HepG2 (cell line): ENCODE data around the gene MIDN. TPM values are rescaled to one million over a fixed set of nuclear protein-coding genes. Genes with fewer than 3 reads are reported as not detected.

Experiments used
- AGO1 ChIP-seq: fragments of 200-400 bp; formaldehyde crosslinking; IDR thresholded peaks from 2 replicates; pipeline ENCODE4 v1.6.1; 2017; ENCODE audit warnings: mild to moderate bottlenecking, low read depth, low read length, moderate library complexity; ENCODE audit not compliant: poor library complexity, severe bottlenecking
- CBFB ChIP-seq: sonication (generic); formaldehyde crosslinking; IDR thresholded peaks from 2 replicates; pipeline ENCODE4 v1.4.0; 2020; ENCODE audit warnings: missing genetic modification reagents
- NR2F1 ChIP-seq, 2 experiments: fragments of 450-650 bp in 1 of 2; formaldehyde crosslinking in 1 of 2; IDR thresholded peaks; 2 replicates each; pipeline versions ENCODE4 v1.5.0 to v1.6.1; 2016 to 2020; ENCODE audit warnings: mild to moderate bottlenecking in 1 of 2, missing compliant biosample characterization in 1 of 2, missing genetic modification reagents in 1 of 2, moderate library complexity in 1 of 2
- PCBP1 ChIP-seq: fragments of 200-400 bp; formaldehyde crosslinking; IDR thresholded peaks from 2 replicates; pipeline ENCODE4 v1.6.1; 2017; ENCODE audit warnings: mild to moderate bottlenecking, low read depth, low read length, borderline replicate concordance
- PHF21A ChIP-seq: sonication (generic); formaldehyde crosslinking; IDR thresholded peaks from 2 replicates; pipeline ENCODE4 v1.5.0; 2020; ENCODE audit warnings: mild to moderate bottlenecking, missing genetic modification reagents
- SRY ChIP-seq: sonication (generic); formaldehyde crosslinking; IDR thresholded peaks from 2 replicates; pipeline ENCODE4 v1.8.0; 2022; ENCODE audit warnings: mild to moderate bottlenecking, missing genetic modification reagents
- ZBTB3 ChIP-seq: sonication (generic); formaldehyde crosslinking; IDR thresholded peaks from 2 replicates; pipeline ENCODE4 v1.4.0; 2020; ENCODE audit warnings: low read depth, mild to moderate bottlenecking, moderate library complexity, missing genetic modification reagents, borderline replicate concordance
- ZNF569 ChIP-seq: sonication (generic); formaldehyde crosslinking; IDR thresholded peaks from 2 replicates; pipeline ENCODE4 v1.5.0; 2020; ENCODE audit warnings: mild to moderate bottlenecking, missing genetic modification reagents, moderate library complexity, borderline replicate concordance
- polyA plus RNA-seq, 8 experiments: library from polyadenylated mRNA; depleted of rRNA in 3 of 8; stranded (reverse) in 7 of 8; unstranded in 1 of 8; fragments of >200 nt; fragmentation: Illumina TruSeq in 4 of 8; extraction: Trizol in 4 of 8; gene quantifications; 2 replicates each; pipeline versions ENCODE4 v1.2.1 to v1.2.3, GENCODE V29; 2011 to 2016; ENCODE audit warnings: low read depth in 4 of 8, missing spikeins in 1 of 8, mixed read lengths in 1 of 8; ENCODE audit not compliant: insufficient read depth in 1 of 8
- total RNA-seq, 5 experiments: library from RNA; depleted of rRNA; stranded (reverse); fragments of >200 nt; fragmentation: Illumina TruSeq; extraction: Trizol; gene quantifications; 2 replicates each; pipeline ENCODE4 v1.2.3, GENCODE V29; 2016; ENCODE audit warnings: low read depth in 1 of 5
- TF ChIP-seq, protein P1 (sequence below): sonication (generic); formaldehyde crosslinking; IDR thresholded peaks from 2 replicates; pipeline ENCODE4 v1.4.0; 2020; ENCODE audit warnings: missing genetic modification reagents, borderline replicate concordance
- TF ChIP-seq, protein P2 (sequence below): sonication (generic); formaldehyde crosslinking; IDR thresholded peaks from 2 replicates; pipeline ENCODE4 v1.4.0; 2020; ENCODE audit warnings: missing genetic modification reagents
- TF ChIP-seq, protein P3 (sequence below): sonication (generic); formaldehyde crosslinking; IDR thresholded peaks from 2 replicates; pipeline ENCODE4 v1.4.0; 2020; ENCODE audit warnings: missing genetic modification reagents

MIDN gene
- total and polyA plus RNA-seq, 2 of the 13 experiments (the other 11 are each of a cell fraction or from before 2014, with no cell fraction given), result 8.4 to 18.0 TPM

DNA sequence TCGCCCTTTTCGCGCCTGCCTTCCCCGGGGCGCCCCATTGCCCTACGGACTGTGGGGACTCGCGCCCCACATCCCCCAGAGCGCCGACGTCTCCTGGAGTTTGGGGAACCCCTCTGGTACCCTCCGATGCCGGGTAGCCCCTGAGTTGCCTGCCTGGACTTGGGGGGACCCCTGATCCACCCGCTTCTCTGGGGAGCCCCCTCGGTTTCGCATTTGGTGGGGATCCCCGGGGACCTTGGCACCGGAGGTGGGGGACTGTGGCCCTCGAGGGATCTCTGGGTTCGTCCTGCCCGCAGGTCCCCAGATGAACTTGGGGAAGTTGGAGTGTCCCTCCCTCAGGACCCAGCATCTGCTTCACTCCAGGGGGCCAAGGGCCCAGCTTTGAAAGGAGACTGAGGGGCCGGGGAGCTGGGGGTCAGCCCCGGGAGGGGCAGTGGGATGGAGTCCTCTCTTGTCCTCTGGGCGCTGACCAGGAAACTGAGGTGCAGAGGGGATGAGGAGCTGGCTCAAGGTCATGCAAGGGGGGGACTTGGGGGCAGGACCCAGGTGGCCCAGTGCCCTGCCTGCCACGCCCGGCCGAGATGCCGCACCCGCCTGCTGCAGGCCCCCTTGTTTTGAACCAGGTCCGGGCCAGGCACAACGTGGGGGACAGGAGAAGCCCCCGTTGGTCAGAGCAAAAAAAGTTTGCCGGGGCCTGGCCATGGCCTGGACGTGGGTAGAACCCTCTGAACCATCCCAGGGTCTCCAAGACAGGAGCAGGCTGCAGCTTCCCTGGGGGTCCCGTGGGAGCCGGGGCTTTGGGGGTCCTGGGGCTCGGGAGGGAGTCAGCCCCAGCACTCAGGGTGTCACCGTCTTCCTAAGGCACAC, 38.3 kb downstream of the MIDN start (continued):
- TF ChIP-seq, protein P1, sequence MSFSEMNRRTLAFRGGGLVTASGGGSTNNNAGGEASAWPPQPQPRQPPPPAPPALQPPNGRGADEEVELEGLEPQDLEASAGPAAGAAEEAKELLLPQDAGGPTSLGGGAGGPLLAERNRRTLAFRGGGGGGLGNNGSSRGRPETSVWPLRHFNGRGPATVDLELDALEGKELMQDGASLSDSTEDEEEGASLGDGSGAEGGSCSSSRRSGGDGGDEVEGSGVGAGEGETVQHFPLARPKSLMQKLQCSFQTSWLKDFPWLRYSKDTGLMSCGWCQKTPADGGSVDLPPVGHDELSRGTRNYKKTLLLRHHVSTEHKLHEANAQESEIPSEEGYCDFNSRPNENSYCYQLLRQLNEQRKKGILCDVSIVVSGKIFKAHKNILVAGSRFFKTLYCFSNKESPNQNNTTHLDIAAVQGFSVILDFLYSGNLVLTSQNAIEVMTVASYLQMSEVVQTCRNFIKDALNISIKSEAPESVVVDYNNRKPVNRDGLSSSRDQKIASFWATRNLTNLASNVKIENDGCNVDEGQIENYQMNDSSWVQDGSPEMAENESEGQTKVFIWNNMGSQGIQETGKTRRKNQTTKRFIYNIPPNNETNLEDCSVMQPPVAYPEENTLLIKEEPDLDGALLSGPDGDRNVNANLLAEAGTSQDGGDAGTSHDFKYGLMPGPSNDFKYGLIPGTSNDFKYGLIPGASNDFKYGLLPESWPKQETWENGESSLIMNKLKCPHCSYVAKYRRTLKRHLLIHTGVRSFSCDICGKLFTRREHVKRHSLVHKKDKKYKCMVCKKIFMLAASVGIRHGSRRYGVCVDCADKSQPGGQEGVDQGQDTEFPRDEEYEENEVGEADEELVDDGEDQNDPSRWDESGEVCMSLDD (CRISPR knock-in tag), result peak; percentile 62; the same call in 1 of the 2 replicates
- TF ChIP-seq CBFB (CRISPR knock-in tag) (no peak), AGO1 (peak; percentile 41), ZBTB3 (CRISPR knock-in tag) (no peak), ZNF569 (CRISPR knock-in tag) (no peak), NR2F1 (CRISPR knock-in tag; IDR thresholded peaks at IDR 0.05) (no peak), SRY (CRISPR knock-in tag) (0 out of 2 replicates have a peak, but pooled peaks have one; percentile 48), PCBP1 (0 out of 2 replicates have a peak, but pooled peaks have one; percentile 17), PHF21A (CRISPR knock-in tag) (no peak)
- TF ChIP-seq, protein P2, sequence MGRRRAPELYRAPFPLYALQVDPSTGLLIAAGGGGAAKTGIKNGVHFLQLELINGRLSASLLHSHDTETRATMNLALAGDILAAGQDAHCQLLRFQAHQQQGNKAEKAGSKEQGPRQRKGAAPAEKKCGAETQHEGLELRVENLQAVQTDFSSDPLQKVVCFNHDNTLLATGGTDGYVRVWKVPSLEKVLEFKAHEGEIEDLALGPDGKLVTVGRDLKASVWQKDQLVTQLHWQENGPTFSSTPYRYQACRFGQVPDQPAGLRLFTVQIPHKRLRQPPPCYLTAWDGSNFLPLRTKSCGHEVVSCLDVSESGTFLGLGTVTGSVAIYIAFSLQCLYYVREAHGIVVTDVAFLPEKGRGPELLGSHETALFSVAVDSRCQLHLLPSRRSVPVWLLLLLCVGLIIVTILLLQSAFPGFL, result no peak
- TF ChIP-seq, protein P3, sequence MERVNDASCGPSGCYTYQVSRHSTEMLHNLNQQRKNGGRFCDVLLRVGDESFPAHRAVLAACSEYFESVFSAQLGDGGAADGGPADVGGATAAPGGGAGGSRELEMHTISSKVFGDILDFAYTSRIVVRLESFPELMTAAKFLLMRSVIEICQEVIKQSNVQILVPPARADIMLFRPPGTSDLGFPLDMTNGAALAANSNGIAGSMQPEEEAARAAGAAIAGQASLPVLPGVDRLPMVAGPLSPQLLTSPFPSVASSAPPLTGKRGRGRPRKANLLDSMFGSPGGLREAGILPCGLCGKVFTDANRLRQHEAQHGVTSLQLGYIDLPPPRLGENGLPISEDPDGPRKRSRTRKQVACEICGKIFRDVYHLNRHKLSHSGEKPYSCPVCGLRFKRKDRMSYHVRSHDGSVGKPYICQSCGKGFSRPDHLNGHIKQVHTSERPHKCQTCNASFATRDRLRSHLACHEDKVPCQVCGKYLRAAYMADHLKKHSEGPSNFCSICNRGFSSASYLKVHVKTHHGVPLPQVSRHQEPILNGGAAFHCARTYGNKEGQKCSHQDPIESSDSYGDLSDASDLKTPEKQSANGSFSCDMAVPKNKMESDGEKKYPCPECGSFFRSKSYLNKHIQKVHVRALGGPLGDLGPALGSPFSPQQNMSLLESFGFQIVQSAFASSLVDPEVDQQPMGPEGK (CRISPR knock-in tag), result peak; percentile 70
